Panc1 (cell line): ENCODE measurements around the gene HS3ST5. TPM values are rescaled to one million over a fixed set of nuclear protein-coding genes. Genes with fewer than 3 reads are reported as not detected.

Experiments
- ATAC-seq: fragments of 200-7000 bp; cut with Tn5 transposase; 2 replicates; pipeline ENCODE4 v1.9.1; 2020; ENCODE audit warnings: mild to moderate bottlenecking, moderate library complexity
- BruUV-seq: library from RNA; stranded (reverse); fragments of 400-500 nt; replicated peaks from 2 replicates; lab custom pipeline; 2021; lab: Mats Ljungman, UMichigan
- CTCF ChIA-PET: fragments of 300-600 bp; sonication (Branson Sonifier 250); formaldehyde crosslinking; loops from one replicate; lab custom pipeline; 2022; ENCODE audit warnings: antibody characterized with exemption; lab: Charles Lee
- POLR2A ChIA-PET: fragments of 300-600 bp; sonication (Branson Sonifier 250); formaldehyde crosslinking; loops from one replicate; lab custom pipeline; 2022; ENCODE audit warnings: antibody characterized with exemption; lab: Charles Lee
- DNase-seq: peaks from one replicate; pipeline ENCODE4 v3.0.0-alpha.2; 2010; ENCODE audit warnings: low read depth, low spot score
- H3K27ac ChIP-seq: 2 replicates; pipeline ENCODE4 v1.5.1; 2011; ENCODE audit warnings: mild to moderate bottlenecking, low read length, inconsistent platforms
- H3K27me3 ChIP-seq: fragments of 200-500 bp; sonication (Bioruptor generic); 2 replicates; pipeline ENCODE4 v1.6.0; 2014; ENCODE audit warnings: low read length, inconsistent platforms; ENCODE audit not compliant: control insufficient read depth, insufficient read depth
- H3K36me3 ChIP-seq: fragments of 200-500 bp; sonication (Bioruptor generic); 2 replicates; pipeline ENCODE4 v1.5.1; 2014; ENCODE audit warnings: inconsistent platforms, mild to moderate bottlenecking, low read length, moderate library complexity; ENCODE audit not compliant: control insufficient read depth, insufficient read depth
- H3K4me1 ChIP-seq: 2 replicates; pipeline ENCODE4 v1.5.1; 2011; ENCODE audit warnings: inconsistent platforms, mild to moderate bottlenecking, low read length, moderate library complexity; ENCODE audit not compliant: control insufficient read depth, insufficient read depth
- H3K4me3 ChIP-seq, 2 experiments: 2 replicates each; pipeline ENCODE4 v1.5.1; 2011 to 2012; ENCODE audit warnings: low read depth in 2 of 2, low read length in 2 of 2, mild to moderate bottlenecking in 2 of 2, inconsistent platforms in 1 of 2, moderate library complexity in 1 of 2
- H3K9me3 ChIP-seq: fragments of 200-500 bp; sonication (Bioruptor generic); 2 replicates; pipeline ENCODE4 v1.5.1; 2014; ENCODE audit warnings: low read depth, mild to moderate bottlenecking, inconsistent platforms, low read length, moderate library complexity; ENCODE audit not compliant: control insufficient read depth, insufficient read depth
- CTCF ChIP-seq: fragments of 450-650 bp; IDR thresholded peaks from 2 replicates; pipeline ENCODE4 v1.5.1; 2017; ENCODE audit warnings: mild to moderate bottlenecking
- POLR2AphosphoS5 ChIP-seq: IDR thresholded peaks from 2 replicates; pipeline ENCODE4 v1.6.1; 2012; ENCODE audit warnings: mild to moderate bottlenecking, low read depth, low read length, moderate library complexity
- REST ChIP-seq, 2 experiments: IDR thresholded peaks; 2 replicates each; pipeline ENCODE4 v1.6.1; 2011 to 2012; ENCODE audit warnings: low read depth in 2 of 2, control low read depth in 1 of 2, low read length in 1 of 2, mild to moderate bottlenecking in 1 of 2, moderate library complexity in 1 of 2; ENCODE audit not compliant: insufficient read depth in 1 of 2
- SIN3A ChIP-seq: IDR thresholded peaks from 2 replicates; pipeline ENCODE4 v1.6.1; 2012; ENCODE audit warnings: low read depth, mild to moderate bottlenecking, low read length, moderate library complexity, borderline replicate concordance; ENCODE audit not compliant: insufficient read depth
- TCF7L2 ChIP-seq: IDR thresholded peaks from 2 replicates; pipeline ENCODE4 v1.6.1; 2011; ENCODE audit warnings: mild to moderate bottlenecking, low read depth, low read length, inconsistent platforms
- in situ Hi-C: cut with HindIII; loops from 2 replicates; pipeline ENCODE4 v1.10.0; 2016; ENCODE audit warnings: low sequenced_read_pairs, low pct_unique_long_range_greater_than_20kb
- intact Hi-C: fragments of 100-400 bp; cut with micrococcal nuclease; formaldehyde crosslinking; loops from one replicate; pipeline ENCODE4 v1.10.0; 2022; ENCODE audit not compliant: unreplicated experiment
- total RNA-seq: library from RNA; stranded (reverse); gene quantifications from one replicate; pipeline ENCODE4 v1.2.1, GENCODE V29; 2021; ENCODE audit not compliant: unreplicated experiment

Gene HS3ST5
- total RNA-seq, 1 experiment from 2014 or later: 0.05 TPM

- no peak for ATAC-seq
- Histone ChIP-seq H3K27ac (no peak overlapping the region), H3K4me1 (no peaks in the 10 kb centered on the region), H3K4me3 (no peak overlapping the region), H3K9me3 (no peaks in the 10 kb centered on the region), H3K36me3 (no peaks in the 10 kb centered on the region), H3K27me3 (no peaks in the 10 kb centered on the region)
- in situ Hi-C loops (no loop called here), intact Hi-C loops (no loop called here)
- no peak for DNase-seq
- ChIA-PET POLR2A (no interaction called here), CTCF (no interaction called here)
- TF ChIP-seq SIN3A: no peak
- TF ChIP-seq TCF7L2: no peak
- TF ChIP-seq REST (IDR thresholded peaks at IDR 0.05; ENCODE audit: insufficient read depth in 1 of 2, low read depth in 2 of 2, low read length in 1 of 2): no peak
- no peak for TF ChIP-seq POLR2AphosphoS5
- no peak for TF ChIP-seq CTCF
- no TSS peak for BruUV-seq
Measured at GRCh38 chr6:114277220-114277619, 65.6 kb downstream of the HS3ST5 start.

GRCh38 chr6:114276783-114277182, 66.0 kb downstream of the HS3ST5 start:
- no peak for TF ChIP-seq CTCF
- no peak for TF ChIP-seq TCF7L2
- no peak for TF ChIP-seq SIN3A
- no peak for TF ChIP-seq POLR2AphosphoS5
- TF ChIP-seq REST (IDR thresholded peaks at IDR 0.05; ENCODE audit: insufficient read depth in 1 of 2, low read depth in 2 of 2, low read length in 1 of 2): no peak
- in situ Hi-C loops (no loop called here), intact Hi-C loops (no loop called here)
- no TSS peak for BruUV-seq
- H3K27me3 ChIP-seq: no peaks in the 10 kb centered on the region
- DNase-seq: no peak
- H3K4me1 ChIP-seq: no peaks in the 10 kb centered on the region
- H3K4me3 ChIP-seq: no peak overlapping the region
- no peaks in the 10 kb centered on the region for H3K36me3 ChIP-seq
- no peak for ATAC-seq
- H3K9me3 ChIP-seq: no peaks in the 10 kb centered on the region
- CTCF ChIA-PET: no interaction called here
- POLR2A ChIA-PET: no interaction called here
- H3K27ac ChIP-seq: no peak overlapping the region
